Measurements from ENCODE around the gene USP34. TPM values are rescaled to one million over a fixed set of nuclear protein-coding genes. Genes with fewer than 3 reads are reported as not detected.
A peak's percentile ranks its signal among the peaks of the same experiment; 100 is the strongest.
"Not testable (repeated sequence)": the region's sequence is repeated elsewhere in the genome, so short reads cannot be mapped to it uniquely, and the experiment has no call there.

USP34 gene
- total RNA-seq, 1 donor from 2014 or later = 104 TPM

GRCh38 chr2:61469424-61470121 lies 1.3 kb downstream of the USP34 start:
- Mint-ChIP-seq H3K4me1 (ENCODE audit: low read depth, unreplicated experiment) (peaks cover 8% of the 10 kb centered on the region), H3K36me3 (ENCODE audit: unreplicated experiment) (no peaks in the 10 kb centered on the region), H3K4me3 (ENCODE audit: unreplicated experiment) (peak overlapping the region; percentile 90), H3K9me3 (ENCODE audit: unreplicated experiment) (peaks cover 7% of the 10 kb centered on the region), H3K27me3 (ENCODE audit: unreplicated experiment) (peaks cover 5% of the 10 kb centered on the region), H3K27ac (ENCODE audit: unreplicated experiment) (peak overlapping the region; percentile 80)
- no peak for DNase-seq
- no peak for TF ChIP-seq CTCF (IDR thresholded peaks at IDR 0.05; ENCODE audit: partially characterized antibody, unreplicated experiment)

GRCh38 chr2:61468231-61468630 lies 2.7 kb downstream of the USP34 start:
- H3K4me3 Mint-ChIP-seq (ENCODE audit: unreplicated experiment) = not testable (repeated sequence)

GRCh38 chr2:61465045-61465444 lies 5.8 kb downstream of the USP34 start:
- H3K36me3 Mint-ChIP-seq (ENCODE audit: unreplicated experiment) = no peaks in the 10 kb centered on the region
- no peak overlapping the region for H3K4me3 Mint-ChIP-seq (ENCODE audit: unreplicated experiment)
- peaks cover 2% of the 10 kb centered on the region for H3K27me3 Mint-ChIP-seq (ENCODE audit: unreplicated experiment)
- H3K27ac Mint-ChIP-seq (ENCODE audit: unreplicated experiment) = no peak overlapping the region
- peaks cover 10% of the 10 kb centered on the region for H3K4me1 Mint-ChIP-seq (ENCODE audit: low read depth, unreplicated experiment)
- DNase-seq = no peak
- no peaks in the 10 kb centered on the region for H3K9me3 Mint-ChIP-seq (ENCODE audit: unreplicated experiment)
- TF ChIP-seq CTCF (IDR thresholded peaks at IDR 0.05; ENCODE audit: partially characterized antibody, unreplicated experiment) = no peak

More at GRCh38 chr2:61468231-61468630, 2.7 kb downstream of the USP34 start:
- not testable (repeated sequence) for H3K27me3 Mint-ChIP-seq (ENCODE audit: unreplicated experiment); DNase-seq; H3K9me3 Mint-ChIP-seq (ENCODE audit: unreplicated experiment); H3K36me3 Mint-ChIP-seq (ENCODE audit: unreplicated experiment); H3K27ac Mint-ChIP-seq (ENCODE audit: unreplicated experiment)
- H3K4me1 Mint-ChIP-seq (ENCODE audit: low read depth, unreplicated experiment) = peaks cover 10% of the 10 kb centered on the region

GRCh38 chr2:61463769-61464475 lies 7.0 kb downstream of the USP34 start:
- peaks cover 5% of the 10 kb centered on the region for H3K4me1 Mint-ChIP-seq (ENCODE audit: low read depth, unreplicated experiment)

GRCh38 chr2:61461404-61461803 lies 9.5 kb downstream of the USP34 start:
- TF ChIP-seq CTCF (IDR thresholded peaks at IDR 0.05; ENCODE audit: partially characterized antibody, unreplicated experiment) = no peak
- Mint-ChIP-seq H3K27me3 (ENCODE audit: unreplicated experiment) (no peaks in the 10 kb centered on the region), H3K36me3 (ENCODE audit: unreplicated experiment) (no peaks in the 10 kb centered on the region), H3K9me3 (ENCODE audit: unreplicated experiment) (no peaks in the 10 kb centered on the region), H3K4me1 (ENCODE audit: low read depth, unreplicated experiment) (peaks cover 5% of the 10 kb centered on the region), H3K27ac (ENCODE audit: unreplicated experiment) (no peak overlapping the region), H3K4me3 (ENCODE audit: unreplicated experiment) (no peak overlapping the region)
- DNase-seq = no peak

More at GRCh38 chr2:61463769-61464475, 7.0 kb downstream of the USP34 start:
- TF ChIP-seq CTCF (IDR thresholded peaks at IDR 0.05; ENCODE audit: partially characterized antibody, unreplicated experiment) = no peak
- H3K9me3 Mint-ChIP-seq (ENCODE audit: unreplicated experiment) = no peaks in the 10 kb centered on the region
- H3K27me3 Mint-ChIP-seq (ENCODE audit: unreplicated experiment) = no peaks in the 10 kb centered on the region
- no peaks in the 10 kb centered on the region for H3K36me3 Mint-ChIP-seq (ENCODE audit: unreplicated experiment)
- no peak overlapping the region for H3K4me3 Mint-ChIP-seq (ENCODE audit: unreplicated experiment)
- H3K27ac Mint-ChIP-seq (ENCODE audit: unreplicated experiment) = no peak overlapping the region
- DNase-seq = no peak
